OCI-LY3 (cell line): Measurements from ENCODE around the gene ADARB2.

Experiments used
- H2AFZ ChIP-seq: fragments of 200-600, 300-600 bp; shearing (Covaris generic); 2 replicates; pipeline ENCODE4 v1.6.0; 2014; ENCODE audit warnings: antibody characterized with exemption, low read depth, low read length
- H3K27ac ChIP-seq: fragments of 200-600, 300-600 bp; sonication (generic); 2 replicates; pipeline ENCODE4 v1.5.1; 2014; ENCODE audit warnings: mild to moderate bottlenecking, low read length, moderate library complexity, mixed read lengths
- H3K27me3 ChIP-seq: fragments of 200-600, 300-600 bp; sonication (generic); 2 replicates; pipeline ENCODE4 v1.6.1; 2014; ENCODE audit warnings: low read depth, low read length, mixed read lengths
- H3K36me3 ChIP-seq: fragments of 200-600, 300-600 bp; sonication (generic); replicated peaks from 2 replicates; pipeline ENCODE3; 2014; ENCODE audit warnings: low read depth, low read length, mixed read lengths
- H3K4me1 ChIP-seq: fragments of 300-600, 200-600 bp; sonication (generic); 2 replicates; pipeline ENCODE4 v1.6.1; 2014; ENCODE audit warnings: low read length, mixed read lengths
- H3K4me2 ChIP-seq: fragments of 200-600, 300-600 bp; sonication (generic); 2 replicates; pipeline ENCODE4 v1.6.1; 2014; ENCODE audit warnings: low read length, mixed read lengths
- H3K4me3 ChIP-seq: fragments of 300-600, 200-600 bp; sonication (generic); 2 replicates; pipeline ENCODE4 v1.5.1; 2014; ENCODE audit warnings: antibody characterized with exemption, mild to moderate bottlenecking, low read length, moderate library complexity
- H3K79me2 ChIP-seq: fragments of 300-600, 200-600 bp; shearing (Covaris generic); 2 replicates; pipeline ENCODE4 v1.6.1; 2014; ENCODE audit warnings: mild to moderate bottlenecking, low read length, mixed read lengths
- H3K9ac ChIP-seq: fragments of 300-600, 200-600 bp; shearing (Covaris generic); 2 replicates; pipeline ENCODE4 v1.6.0; 2014; ENCODE audit warnings: mild to moderate bottlenecking, low read length, moderate library complexity
- H3K9me3 ChIP-seq: fragments of 200-600, 300-600 bp; shearing (Covaris generic); 2 replicates; pipeline ENCODE4 v1.6.1; 2014; ENCODE audit warnings: low read length, mixed read lengths; ENCODE audit not compliant: insufficient read depth
- H4K20me1 ChIP-seq: fragments of 200-600, 300-600 bp; sonication (generic); 2 replicates; pipeline ENCODE4 v1.6.1; 2016; ENCODE audit warnings: low read length, mixed read lengths; ENCODE audit not compliant: insufficient read depth
- CTCF ChIP-seq: fragments of 200-600, 300-600 bp; sonication (generic); IDR thresholded peaks from 2 replicates; pipeline ENCODE4 v1.5.1; 2014; ENCODE audit warnings: antibody characterized with exemption, low read length, low read depth
- EZH2phosphoT487 ChIP-seq: fragments of 200-600 bp; shearing (Covaris generic); IDR thresholded peaks from 2 replicates; pipeline ENCODE4 v1.6.1; 2018; ENCODE audit warnings: antibody characterized with exemption, mixed run types, low read depth

The ADARB2 gene

GRCh38 chr10:1670541-1671365, 66.6 kb downstream of the ADARB2 start:
- no peaks in the 10 kb centered on the region for H3K9me3 ChIP-seq
- H2AFZ ChIP-seq = no peak overlapping the region
- no peaks in the 10 kb centered on the region for H3K79me2 ChIP-seq
- no peak overlapping the region for H3K4me3 ChIP-seq
- no peak overlapping the region for H3K27ac ChIP-seq
- no peaks in the 10 kb centered on the region for H4K20me1 ChIP-seq
- no peak overlapping the region for H3K4me2 ChIP-seq
- H3K27me3 ChIP-seq = no peaks in the 10 kb centered on the region
- H3K36me3 ChIP-seq = no peaks in the 10 kb centered on the region
- no peak overlapping the region for H3K9ac ChIP-seq
- TF ChIP-seq CTCF (no peak), EZH2phosphoT487 (no peak)
- no peaks in the 10 kb centered on the region for H3K4me1 ChIP-seq

GRCh38 chr10:1669433-1669832, 67.9 kb downstream of the ADARB2 start:
- no peak overlapping the region for H3K4me3 ChIP-seq
- H3K9ac ChIP-seq = no peak overlapping the region
- no peaks in the 10 kb centered on the region for H3K4me1 ChIP-seq
- no peaks in the 10 kb centered on the region for H4K20me1 ChIP-seq
- H3K27me3 ChIP-seq = no peaks in the 10 kb centered on the region
- TF ChIP-seq EZH2phosphoT487 = no peak
- TF ChIP-seq CTCF = no peak
- no peak overlapping the region for H2AFZ ChIP-seq
- no peaks in the 10 kb centered on the region for H3K79me2 ChIP-seq
- no peak overlapping the region for H3K4me2 ChIP-seq
- no peak overlapping the region for H3K27ac ChIP-seq
- no peaks in the 10 kb centered on the region for H3K36me3 ChIP-seq
- no peaks in the 10 kb centered on the region for H3K9me3 ChIP-seq

GRCh38 chr10:1668399-1668798, 68.9 kb downstream of the ADARB2 start:
- no peak overlapping the region for H3K27ac ChIP-seq
- H3K79me2 ChIP-seq = no peaks in the 10 kb centered on the region
- H2AFZ ChIP-seq = no peak overlapping the region
- H3K4me3 ChIP-seq = no peak overlapping the region
- no peaks in the 10 kb centered on the region for H3K9me3 ChIP-seq
- H3K9ac ChIP-seq = no peak overlapping the region
- TF ChIP-seq CTCF (no peak), EZH2phosphoT487 (no peak)
- no peak overlapping the region for H3K4me2 ChIP-seq
- no peaks in the 10 kb centered on the region for H3K4me1 ChIP-seq
- no peaks in the 10 kb centered on the region for H3K36me3 ChIP-seq
- no peaks in the 10 kb centered on the region for H3K27me3 ChIP-seq
- H4K20me1 ChIP-seq = no peaks in the 10 kb centered on the region

GRCh38 chr10:1667392-1667791, 69.9 kb downstream of the ADARB2 start:
- no peak overlapping the region for H2AFZ ChIP-seq
- H3K27ac ChIP-seq = no peak overlapping the region
- H3K36me3 ChIP-seq = no peaks in the 10 kb centered on the region
- no peaks in the 10 kb centered on the region for H3K79me2 ChIP-seq
- H3K4me3 ChIP-seq = no peak overlapping the region
- no peaks in the 10 kb centered on the region for H3K9me3 ChIP-seq
- no peaks in the 10 kb centered on the region for H4K20me1 ChIP-seq
- H3K9ac ChIP-seq = no peak overlapping the region
- H3K4me1 ChIP-seq = no peaks in the 10 kb centered on the region
- TF ChIP-seq CTCF (no peak), EZH2phosphoT487 (no peak)
- no peaks in the 10 kb centered on the region for H3K27me3 ChIP-seq
- no peak overlapping the region for H3K4me2 ChIP-seq
